Tibial nerve (tissue), 3 donors: Measurements from ENCODE around the gene UBN2.

Experiments
- POLR2A ChIP-seq, 2 donors: fragments of 450-650 bp; IDR thresholded peaks; one replicate each; pipeline ENCODE4 v1.6.1; 2017; ENCODE audit warnings: antibody characterized with exemption in 2 of 2, mild to moderate bottlenecking in 2 of 2, moderate library complexity in 2 of 2
- TF ChIP-seq, protein P1 (sequence below), 5 experiments: fragments of 200-600 bp in 3 of 5; fragments of 450-650 bp in 2 of 5; sonication (generic) in 3 of 5; IDR thresholded peaks; one replicate each; pipeline ENCODE4 v1.5.1; 2016 to 2019; ENCODE audit warnings: antibody characterized with exemption in 5 of 5, mild to moderate bottlenecking in 3 of 5, moderate library complexity in 2 of 5

DNA sequence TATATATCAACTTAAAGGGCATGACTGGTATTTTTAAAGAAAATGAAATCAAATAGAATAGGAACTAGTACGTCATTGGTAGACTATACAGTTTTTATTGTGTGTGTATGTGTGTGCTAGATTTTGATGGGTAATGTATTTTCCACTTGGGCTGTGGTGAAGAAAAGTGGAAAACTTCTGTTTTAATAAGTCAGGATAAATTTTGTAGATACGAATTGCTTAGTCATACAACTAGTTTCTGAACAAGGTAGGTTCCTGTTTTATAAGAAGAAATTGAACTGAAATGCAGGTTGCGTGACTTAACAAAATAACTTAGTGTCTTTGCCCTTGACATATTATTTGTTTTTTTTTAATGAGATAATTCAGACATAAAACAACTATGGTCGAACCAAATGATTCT lies 24.3 kb downstream of the UBN2 start:
- TF ChIP-seq, protein P1, sequence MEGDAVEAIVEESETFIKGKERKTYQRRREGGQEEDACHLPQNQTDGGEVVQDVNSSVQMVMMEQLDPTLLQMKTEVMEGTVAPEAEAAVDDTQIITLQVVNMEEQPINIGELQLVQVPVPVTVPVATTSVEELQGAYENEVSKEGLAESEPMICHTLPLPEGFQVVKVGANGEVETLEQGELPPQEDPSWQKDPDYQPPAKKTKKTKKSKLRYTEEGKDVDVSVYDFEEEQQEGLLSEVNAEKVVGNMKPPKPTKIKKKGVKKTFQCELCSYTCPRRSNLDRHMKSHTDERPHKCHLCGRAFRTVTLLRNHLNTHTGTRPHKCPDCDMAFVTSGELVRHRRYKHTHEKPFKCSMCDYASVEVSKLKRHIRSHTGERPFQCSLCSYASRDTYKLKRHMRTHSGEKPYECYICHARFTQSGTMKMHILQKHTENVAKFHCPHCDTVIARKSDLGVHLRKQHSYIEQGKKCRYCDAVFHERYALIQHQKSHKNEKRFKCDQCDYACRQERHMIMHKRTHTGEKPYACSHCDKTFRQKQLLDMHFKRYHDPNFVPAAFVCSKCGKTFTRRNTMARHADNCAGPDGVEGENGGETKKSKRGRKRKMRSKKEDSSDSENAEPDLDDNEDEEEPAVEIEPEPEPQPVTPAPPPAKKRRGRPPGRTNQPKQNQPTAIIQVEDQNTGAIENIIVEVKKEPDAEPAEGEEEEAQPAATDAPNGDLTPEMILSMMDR (IDR thresholded peaks at IDR 0.05), result no peak
- TF ChIP-seq POLR2A (IDR thresholded peaks at IDR 0.05), result no peak
